HCT116 (cell line): Measurements from ENCODE around the gene MAP2K4. TPM values are rescaled to one million over a fixed set of nuclear protein-coding genes. Genes with fewer than 3 reads are reported as not detected.

Experiments used
- ATAC-seq: fragments of 200-7000 bp; cut with Tn5 transposase; 2 replicates; pipeline ENCODE4 v1.9.1; 2020; ENCODE audit warnings: mild to moderate bottlenecking, moderate library complexity
- BruUV-seq: library from RNA; stranded (reverse); fragments of 400-500 nt; replicated peaks from 2 replicates; lab custom pipeline; 2021; lab: Mats Ljungman, UMichigan
- CTCF ChIA-PET: fragments of 300-600 bp; sonication (Branson Sonifier 250); formaldehyde crosslinking; loops from one replicate; lab custom pipeline; 2021; ENCODE audit warnings: antibody characterized with exemption; lab: Charles Lee
- POLR2A ChIA-PET: fragments of 300-600, 350-600 bp; sonication (Branson Sonifier 250); formaldehyde crosslinking; loops from one replicate; lab custom pipeline; 2021; ENCODE audit warnings: antibody characterized with exemption; lab: Charles Lee
- RAD21 ChIA-PET, 2 experiments: fragments of 300-600 bp; sonication (Branson Sonifier 250); formaldehyde crosslinking; loops; one replicate each; lab custom pipeline; 2023; ENCODE audit warnings: low total read pairs in 2 of 2; ENCODE audit not compliant: uncharacterized antibody in 2 of 2, unreplicated experiment in 2 of 2, low non-redundant PET in 1 of 2; lab: Charles Lee
- DNase-seq: peaks from one replicate; pipeline ENCODE4 v3.0.0-alpha.2; 2010; ENCODE audit warnings: low read depth, low spot score
- H2AFZ ChIP-seq: fragments of 200-600 bp; shearing (Covaris generic), sonication (generic); 2 replicates; pipeline ENCODE4 v1.6.1; 2017; ENCODE audit warnings: low read depth, mixed run types, mixed read lengths, antibody characterized with exemption, low read length; ENCODE audit not compliant: poor library complexity, severe bottlenecking
- H3K27ac ChIP-seq: 2 replicates; pipeline ENCODE4 v1.5.1; 2012; ENCODE audit warnings: low read depth, low read length
- H3K27me3 ChIP-seq: fragments of 200-600 bp; sonication (generic); 2 replicates; pipeline ENCODE4 v1.6.1; 2016; ENCODE audit warnings: mixed run types, low read length, mixed read lengths; ENCODE audit not compliant: insufficient read depth
- H3K36me3 ChIP-seq, 2 experiments: fragments of 200-500 bp in 1 of 2; fragments of 200-600 bp in 1 of 2; sonication (Bioruptor generic) in 1 of 2; sonication (generic) in 1 of 2; 2 replicates each; pipeline versions ENCODE4 v1.5.1 to v1.6.1; 2014 to 2016; ENCODE audit warnings: low read length in 2 of 2, inconsistent platforms in 1 of 2, mixed read lengths in 1 of 2, mixed run types in 1 of 2; ENCODE audit not compliant: insufficient read depth in 2 of 2, control insufficient read depth in 1 of 2
- H3K4me1 ChIP-seq, 2 experiments: fragments of 200-600 bp in 1 of 2; sonication (generic) in 1 of 2; 2 replicates each; pipeline versions ENCODE4 v1.5.1 to v1.6.1; 2012 to 2017; ENCODE audit warnings: low read length in 2 of 2, inconsistent platforms in 1 of 2, mild to moderate bottlenecking in 1 of 2, mixed read lengths in 1 of 2, mixed run types in 1 of 2, moderate library complexity in 1 of 2; ENCODE audit not compliant: insufficient read depth in 2 of 2, control insufficient read depth in 1 of 2
- H3K4me2 ChIP-seq: fragments of 200-600 bp; sonication (generic); 2 replicates; pipeline ENCODE4 v1.6.1; 2017; ENCODE audit warnings: mixed run types, low read length, mixed read lengths
- H3K4me3 ChIP-seq, 2 experiments: fragments of 200-600 bp in 1 of 2; sonication (generic) in 1 of 2; replicated peaks in 1 of 2; 2 replicates each; pipeline ENCODE4 v1.5.1; 2011 to 2016; ENCODE audit warnings: low read length in 2 of 2, control low read depth in 1 of 2, low read depth in 1 of 2, mild to moderate bottlenecking in 1 of 2, mixed read lengths in 1 of 2, mixed run types in 1 of 2
- H3K79me2 ChIP-seq: fragments of 200-600 bp; sonication (generic); 2 replicates; pipeline ENCODE4 v1.6.1; 2017; ENCODE audit warnings: mild to moderate bottlenecking, mixed run types, low read length, moderate library complexity, mixed read lengths; ENCODE audit not compliant: insufficient read depth
- H3K9ac ChIP-seq: fragments of 200-600 bp; sonication (generic); 2 replicates; pipeline ENCODE4 v1.6.1; 2016; ENCODE audit warnings: low read length, mixed read lengths
- H3K9me2 ChIP-seq: fragments of 200-600 bp; sonication (generic), shearing (Covaris generic); 2 replicates; pipeline ENCODE4 v1.6.1; 2017; ENCODE audit warnings: mixed run types, mild to moderate bottlenecking, moderate library complexity; ENCODE audit not compliant: insufficient read depth
- H3K9me3 ChIP-seq, 2 experiments: fragments of 200-500 bp in 1 of 2; fragments of 200-600 bp in 1 of 2; sonication (Bioruptor generic) in 1 of 2; sonication (generic) in 1 of 2; 2 replicates each; pipeline ENCODE4 v1.6.1; 2014 to 2017; ENCODE audit warnings: low read length in 2 of 2, mixed read lengths in 2 of 2, inconsistent platforms in 1 of 2, low read depth in 1 of 2, mild to moderate bottlenecking in 1 of 2, mixed run types in 1 of 2, moderate library complexity in 1 of 2; ENCODE audit not compliant: control insufficient read depth in 1 of 2, insufficient read depth in 1 of 2
- H4K20me1 ChIP-seq: fragments of 200-600 bp; sonication (generic), shearing (Covaris generic); 2 replicates; pipeline ENCODE4 v1.6.1; 2017; ENCODE audit warnings: mixed run types, mild to moderate bottlenecking, moderate library complexity; ENCODE audit not compliant: insufficient read depth
- ATF3 ChIP-seq: IDR thresholded peaks from 2 replicates; pipeline ENCODE4 v1.6.1; 2012
- CBX3 ChIP-seq: IDR thresholded peaks from 2 replicates; pipeline ENCODE4 v1.6.1; 2012; ENCODE audit warnings: low read depth
- CEBPB ChIP-seq: IDR thresholded peaks from 2 replicates; pipeline ENCODE4 v1.6.1; 2012; ENCODE audit warnings: low read depth
- EGR1 ChIP-seq: IDR thresholded peaks from 2 replicates; pipeline ENCODE4 v1.6.1; 2012; ENCODE audit warnings: low read depth
- ELF1 ChIP-seq: IDR thresholded peaks from 2 replicates; pipeline ENCODE4 v1.6.1; 2012; ENCODE audit warnings: low read depth, borderline replicate concordance
- EZH2phosphoT487 ChIP-seq: fragments of 200-600 bp; IDR thresholded peaks from 2 replicates; pipeline ENCODE4 v1.6.1; 2018; ENCODE audit warnings: antibody characterized with exemption, borderline replicate concordance
- FOSL1 ChIP-seq: IDR thresholded peaks from 2 replicates; pipeline ENCODE4 v1.6.1; 2012; ENCODE audit warnings: low read depth
- JUND ChIP-seq: IDR thresholded peaks from 2 replicates; pipeline ENCODE4 v1.6.1; 2012
- POLR2A ChIP-seq: IDR thresholded peaks from 2 replicates; pipeline ENCODE4 v1.7.0; 2011; ENCODE audit warnings: borderline replicate concordance; ENCODE audit not compliant: insufficient read depth, insufficient read length; ENCODE audit errors: extremely low read depth
- POLR2AphosphoS5 ChIP-seq: IDR thresholded peaks from 2 replicates; pipeline ENCODE4 v1.6.1; 2011; ENCODE audit warnings: mild to moderate bottlenecking, low read depth, low read length, moderate library complexity
- RAD21 ChIP-seq: IDR thresholded peaks from 2 replicates; pipeline ENCODE4 v1.6.1; 2012; ENCODE audit warnings: low read depth, mild to moderate bottlenecking
- SP1 ChIP-seq: IDR thresholded peaks from 2 replicates; pipeline ENCODE4 v1.6.1; 2012; ENCODE audit warnings: low read depth
- TCF7L2 ChIP-seq: IDR thresholded peaks from 2 replicates; pipeline ENCODE4 v1.7.0; 2011; ENCODE audit warnings: borderline replicate concordance, inconsistent platforms; ENCODE audit not compliant: insufficient read depth, insufficient read length; ENCODE audit errors: extremely low read depth
- YY1 ChIP-seq: IDR thresholded peaks from 2 replicates; pipeline ENCODE4 v1.6.1; 2011; ENCODE audit warnings: low read length, low read depth, moderate library complexity, mild to moderate bottlenecking; ENCODE audit not compliant: insufficient replicate concordance; ENCODE audit errors: extremely low read depth
- ZFX ChIP-seq: fragments of 450-650 bp; IDR thresholded peaks from 2 replicates; pipeline ENCODE4 v1.6.1; 2017
- ZNF274 ChIP-seq: fragments of 200-500 bp; sonication (Bioruptor generic); IDR thresholded peaks from 2 replicates; pipeline ENCODE4 v1.6.1; 2014; ENCODE audit warnings: mild to moderate bottlenecking, low read depth, low read length, inconsistent platforms
- intact Hi-C: fragments of 100-400 bp; cut with micrococcal nuclease; formaldehyde crosslinking; loops from 2 replicates; pipeline ENCODE4 v1.10.0; 2022
- total RNA-seq: library from RNA; stranded (reverse); gene quantifications from one replicate; pipeline ENCODE4 v1.2.1, GENCODE V29; 2021; ENCODE audit not compliant: unreplicated experiment

MAP2K4 gene
- total RNA-seq, 1 experiment from 2014 or later, result 42.3 TPM

DNA sequence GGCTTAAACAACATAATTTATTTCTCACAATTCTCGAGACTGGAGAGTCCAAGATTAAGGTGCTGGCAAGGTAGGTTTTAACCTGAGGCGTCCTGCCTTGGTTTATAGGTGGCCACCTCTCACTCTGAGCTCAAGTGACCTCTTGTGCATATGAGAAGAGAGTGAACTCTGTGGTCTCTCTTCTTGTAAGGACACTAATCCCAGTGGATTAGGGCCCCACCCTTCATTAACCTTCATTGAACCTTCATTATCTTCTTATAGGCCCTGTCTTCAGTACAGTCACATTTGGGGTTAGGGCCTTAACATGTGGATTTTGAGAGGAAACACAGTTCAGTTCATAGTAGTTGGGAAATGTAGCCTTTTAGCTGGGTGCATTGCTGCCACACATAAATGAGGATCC, 57.1 kb downstream of the MAP2K4 start:
- Histone ChIP-seq H3K9me3 (no peaks in the 10 kb centered on the region), H3K9me2 (no peaks in the 10 kb centered on the region), H3K27ac (no peak overlapping the region), H3K27me3 (no peaks in the 10 kb centered on the region), H2AFZ (no peak overlapping the region), H3K4me1 (peaks cover 7 to 12% of the 10 kb centered on the region in 2 experiments), H3K9ac (no peak overlapping the region), H3K79me2 (peaks cover 75% of the 10 kb centered on the region), H3K4me3 (no peak overlapping the region), H3K36me3 (peaks cover 0 to 31% of the 10 kb centered on the region in 2 experiments; a peak in 2 of 4 replicates), H3K4me2 (no peak overlapping the region), H4K20me1 (no peaks in the 10 kb centered on the region)
- POLR2A ChIA-PET, result no interaction called here
- TF ChIP-seq ELF1, result no peak
- no peak for TF ChIP-seq ATF3
- TF ChIP-seq FOSL1, result no peak
- TF ChIP-seq JUND, result no peak
- no peak for TF ChIP-seq ZFX
- TF ChIP-seq YY1, result no peak
- TF ChIP-seq CBX3, result no peak
- no peak for TF ChIP-seq POLR2A
- TF ChIP-seq SP1, result no peak
- TF ChIP-seq RAD21, result no peak
- TF ChIP-seq EZH2phosphoT487, result no peak
- TF ChIP-seq POLR2AphosphoS5, result no peak
- TF ChIP-seq CEBPB, result no peak
- no peak for TF ChIP-seq EGR1
- TF ChIP-seq ZNF274, result no peak
- no peak for TF ChIP-seq TCF7L2
- ATAC-seq (no peak), DNase-seq (no peak)
- RAD21 ChIA-PET, result no interaction called here
- CTCF ChIA-PET, result no interaction called here
- no TSS peak for BruUV-seq
- intact Hi-C loops, result no loop called here
